IMR-90 (cell line): ENCODE results near the gene GNB1L. TPM values are rescaled to one million over a fixed set of nuclear protein-coding genes. Genes with fewer than 3 reads are reported as not detected.

Source experiments
- ATAC-seq: fragments of 200-7000 bp; cut with Tn5 transposase; 2 replicates; pipeline ENCODE4 v1.9.1; 2020; ENCODE audit warnings: low read depth, mild to moderate bottlenecking, moderate library complexity
- BruUV-seq: library from RNA; stranded (reverse); fragments of 400-500 nt; replicated peaks from 2 replicates; lab custom pipeline; 2021; lab: Mats Ljungman, UMichigan
- CTCF ChIA-PET: fragments of 300-600 bp; formaldehyde crosslinking; extraction: SDS; loops from one replicate; lab custom pipeline; 2021; ENCODE audit warnings: antibody characterized with exemption; lab: Yijun Ruan, JAX
- POLR2A ChIA-PET: fragments of 300-600 bp; sonication (Branson Sonifier 250); formaldehyde crosslinking; loops from one replicate; lab custom pipeline; 2022; ENCODE audit warnings: antibody characterized with exemption; ENCODE audit not compliant: unreplicated experiment; lab: Charles Lee
- DNase-seq: peaks from one replicate; pipeline ENCODE4 v3.0.0; 2013
- H2AFZ ChIP-seq: replicated peaks from 2 replicates; pipeline ENCODE3; 2013; ENCODE audit warnings: low read length, mild to moderate bottlenecking; ENCODE audit not compliant: poor library complexity
- H2AK5ac ChIP-seq: 2 replicates; pipeline ENCODE4 v1.6.1; 2013; ENCODE audit warnings: low read depth, low read length, inconsistent platforms
- H2AK9ac ChIP-seq: replicated peaks from 2 replicates; pipeline ENCODE3; 2013; ENCODE audit warnings: mild to moderate bottlenecking, low read depth, low read length, moderate library complexity; ENCODE audit not compliant: poor library complexity
- H2BK120ac ChIP-seq: 2 replicates; pipeline ENCODE4 v1.6.1; 2013; ENCODE audit warnings: low read depth, low read length, inconsistent platforms
- H2BK15ac ChIP-seq: 3 replicates; pipeline ENCODE4 v1.6.1; 2013; ENCODE audit warnings: low read depth, low read length, inconsistent platforms
- H2BK20ac ChIP-seq: 2 replicates; pipeline ENCODE4 v1.6.1; 2013; ENCODE audit warnings: low read depth, mild to moderate bottlenecking, inconsistent platforms, low read length, moderate library complexity
- H2BK5ac ChIP-seq: 2 replicates; pipeline ENCODE4 v1.6.1; 2013; ENCODE audit warnings: mild to moderate bottlenecking, low read depth, low read length, inconsistent platforms; ENCODE audit not compliant: poor library complexity, severe bottlenecking
- H3K14ac ChIP-seq: replicated peaks from 2 replicates; pipeline ENCODE4 v1.6.1; 2013; ENCODE audit warnings: low read depth, low read length, inconsistent platforms
- H3K18ac ChIP-seq: 2 replicates; pipeline ENCODE4 v1.6.1; 2013; ENCODE audit warnings: low read depth, low read length, control low read depth
- H3K23ac ChIP-seq: 2 replicates; pipeline ENCODE4 v1.6.1; 2013; ENCODE audit warnings: low read depth, low read length, inconsistent platforms
- H3K27ac ChIP-seq: 2 replicates; pipeline ENCODE4 v1.5.1; 2013; ENCODE audit warnings: mild to moderate bottlenecking, control low read depth, low read length; ENCODE audit not compliant: insufficient read depth
- H3K27me3 ChIP-seq: 2 replicates; pipeline ENCODE4 v1.6.1; 2013; ENCODE audit warnings: low read length; ENCODE audit not compliant: control insufficient read depth, insufficient read depth
- H3K36me3 ChIP-seq: 2 replicates; pipeline ENCODE4 v1.6.1; 2013; ENCODE audit warnings: low read length, mixed read lengths; ENCODE audit not compliant: control insufficient read depth, insufficient read depth
- H3K4ac ChIP-seq: 2 replicates; pipeline ENCODE4 v1.6.1; 2013; ENCODE audit warnings: low read depth, low read length, inconsistent platforms
- H3K4me1 ChIP-seq: 2 replicates; pipeline ENCODE4 v1.6.1; 2013; ENCODE audit warnings: low read length, mixed read lengths; ENCODE audit not compliant: control insufficient read depth, insufficient read depth
- H3K4me2 ChIP-seq: 2 replicates; pipeline ENCODE4 v1.6.1; 2013; ENCODE audit warnings: low read depth, mild to moderate bottlenecking, control low read depth, low read length, moderate library complexity
- H3K4me3 ChIP-seq: 2 replicates; pipeline ENCODE4 v1.5.1; 2013; ENCODE audit warnings: low read depth, mild to moderate bottlenecking, control low read depth, low read length, moderate library complexity; ENCODE audit not compliant: insufficient read depth
- H3K56ac ChIP-seq: 2 replicates; pipeline ENCODE4 v1.6.1; 2013; ENCODE audit warnings: low read length, inconsistent platforms; ENCODE audit not compliant: insufficient read depth; ENCODE audit errors: extremely low read depth
- H3K79me1 ChIP-seq, 2 experiments: 2 replicates each; pipeline ENCODE4 v1.6.1; 2013; ENCODE audit warnings: low read length in 2 of 2, inconsistent platforms in 1 of 2, low read depth in 1 of 2
- H3K9ac ChIP-seq: 2 replicates; pipeline ENCODE4 v1.6.1; 2013; ENCODE audit warnings: low read depth, low read length, control low read depth
- H3K9me1 ChIP-seq: 2 replicates; pipeline ENCODE4 v1.6.1; 2013; ENCODE audit warnings: low read length, inconsistent platforms; ENCODE audit not compliant: insufficient read depth
- H3K9me3 ChIP-seq: 2 replicates; pipeline ENCODE4 v1.6.1; 2013; ENCODE audit warnings: low read length; ENCODE audit not compliant: control insufficient read depth, insufficient read depth
- H4K20me1 ChIP-seq: 2 replicates; pipeline ENCODE4 v1.6.1; 2013; ENCODE audit warnings: low read length, inconsistent platforms; ENCODE audit not compliant: insufficient read depth
- H4K5ac ChIP-seq: 2 replicates; pipeline ENCODE4 v1.6.1; 2013; ENCODE audit warnings: mild to moderate bottlenecking, low read depth, low read length, control low read depth
- H4K8ac ChIP-seq, 2 experiments: 2 replicates each; pipeline ENCODE4 v1.6.1; 2013; ENCODE audit warnings: low read depth in 2 of 2, low read length in 2 of 2, control low read depth in 1 of 2, inconsistent platforms in 1 of 2
- H4K91ac ChIP-seq: 2 replicates; pipeline ENCODE4 v1.6.1; 2013; ENCODE audit warnings: low read depth, low read length, inconsistent platforms; ENCODE audit not compliant: insufficient read depth
- CEBPB ChIP-seq: IDR thresholded peaks from 2 replicates; pipeline ENCODE4 v1.6.1; 2012; ENCODE audit warnings: low read depth, low read length, improper control_type of control experiment
- FOS ChIP-seq: fragments of 150-350 bp; IDR thresholded peaks from 2 replicates; pipeline ENCODE4 v1.6.1; 2016; ENCODE audit warnings: low read depth, low read length
- MAFK ChIP-seq: IDR thresholded peaks from 2 replicates; pipeline ENCODE4 v1.6.1; 2012; ENCODE audit warnings: low read depth, low read length, improper control_type of control experiment
- POLR2A ChIP-seq: IDR thresholded peaks from 2 replicates; pipeline ENCODE4 v1.6.1; 2012; ENCODE audit warnings: mild to moderate bottlenecking, low read depth, low read length
- WGBS, 2 experiments: methylation state at CpG; one replicate each; pipeline versions ENCODE4 v1.1.5 to v1.1.7; 2013; ENCODE audit warnings: missing lambda C conversion rate in 2 of 2; ENCODE audit not compliant: insufficient read length in 1 of 2; ENCODE audit errors: extremely low coverage in 2 of 2; 5-methylcytosine and 5-hydroxymethylcytosine counted together
- dilution Hi-C: fragments of 300-500 bp; cut with HindIII; formaldehyde crosslinking; loops from one replicate; pipeline ENCODE4 v1.14.3; 2018; ENCODE audit warnings: low sequenced_read_pairs; ENCODE audit not compliant: unreplicated experiment
- in situ Hi-C: fragments of 300-500 bp; cut with MboI; formaldehyde crosslinking; loops from 3 replicates; pipeline ENCODE4 v1.14.3; 2019; ENCODE audit warnings: low sequenced_read_pairs, inconsistent platforms, mixed read lengths
- intact Hi-C: fragments of 100-400 bp; cut with micrococcal nuclease; formaldehyde crosslinking; loops from 2 replicates; pipeline ENCODE4 v1.10.0; 2022
- polyA plus RNA-seq, 3 experiments: library from polyadenylated mRNA; depleted of rRNA; stranded (reverse); fragments of >200 nt; gene quantifications; 2 replicates each; pipeline ENCODE4 v1.2.3, GENCODE V29; 2012; ENCODE audit warnings: low replicate concordance in 1 of 3
- total RNA-seq: library from RNA; depleted of rRNA; stranded (reverse); fragments of >200 nt; gene quantifications from 2 replicates; pipeline ENCODE4 v1.2.3, GENCODE V29; 2012

Gene GNB1L
- total and polyA plus RNA-seq, 2 of the 4 experiments (the other 2 are of a cell fraction) = 2.5 to 4.4 TPM

DNA sequence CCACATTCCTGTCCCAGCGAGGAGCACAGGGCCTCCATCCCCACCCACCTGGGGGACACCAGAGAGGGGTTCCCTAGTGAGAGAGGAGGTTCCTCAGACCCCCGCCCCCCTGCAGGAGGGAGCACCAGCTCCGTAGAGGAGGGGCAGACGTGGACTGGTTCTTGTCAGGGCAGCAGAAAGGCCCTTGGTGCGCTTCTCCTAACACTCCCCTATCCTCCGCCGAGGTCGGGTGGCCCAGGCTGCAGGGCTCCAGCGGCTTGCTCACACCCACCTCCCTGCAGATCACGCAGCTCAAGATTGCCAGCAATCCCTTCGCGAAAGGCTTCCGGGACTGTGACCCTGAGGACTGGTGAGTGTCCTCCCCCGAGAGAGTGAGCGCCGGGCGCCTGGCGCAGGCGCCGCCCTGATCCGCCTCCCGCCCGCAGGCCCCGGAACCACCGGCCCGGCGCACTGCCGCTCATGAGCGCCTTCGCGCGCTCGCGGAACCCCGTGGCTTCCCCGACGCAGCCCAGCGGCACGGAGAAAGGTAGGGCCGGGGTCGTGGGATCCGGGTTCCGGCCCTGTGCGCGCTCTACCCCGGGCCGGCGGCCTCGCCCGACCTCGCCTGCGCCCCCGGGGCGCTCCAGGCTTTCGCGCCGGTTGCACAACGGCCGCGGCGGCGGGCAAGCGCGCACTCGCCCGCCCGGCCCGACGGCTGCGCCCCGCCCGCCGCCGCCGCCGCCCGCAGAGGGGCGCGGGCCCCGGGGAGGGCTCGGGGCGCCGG is 89.0 kb downstream of the GNB1L start:
- no TSS peak for BruUV-seq
- in situ Hi-C loops = no loop called here

More for the DNA sequence above, 89.0 kb downstream of the GNB1L start:
- H3K27me3 ChIP-seq = peaks cover 97% of the 10 kb centered on the region
- no peak overlapping the region for H4K8ac ChIP-seq
- no peaks in the 10 kb centered on the region for H3K9me1 ChIP-seq
- ChIA-PET POLR2A (no interaction called here), CTCF (no interaction called here)
- no peak; the same call in 1 of the 2 replicates for ATAC-seq
- no peaks in the 10 kb centered on the region for H4K20me1 ChIP-seq
- no peak overlapping the region for H3K4me2 ChIP-seq
- peaks cover 4% of the 10 kb centered on the region; the same call in 1 of the 2 replicates for H3K9me3 ChIP-seq
- dilution Hi-C loops (no loop called here), intact Hi-C loops (no loop called here)
- H2BK5ac ChIP-seq = no peak overlapping the region
- no peak overlapping the region for H3K18ac ChIP-seq
- no peaks in the 10 kb centered on the region for H3K79me1 ChIP-seq
- no peak overlapping the region for H4K5ac ChIP-seq
- no peak overlapping the region for H3K27ac ChIP-seq
- H2AK5ac ChIP-seq = no peak overlapping the region; the same call in 1 of the 2 replicates
- H2BK15ac ChIP-seq = no peak overlapping the region
- H3K4ac ChIP-seq = no peak overlapping the region
- H4K91ac ChIP-seq = no peak overlapping the region
- TF ChIP-seq FOS (no peak), CEBPB (no peak), MAFK (no peak), POLR2A (no peak)
- no peaks in the 10 kb centered on the region for H3K36me3 ChIP-seq
- H3K4me1 ChIP-seq = 0 out of 2 replicates have a peak, but pooled peaks cover 2% of the 10 kb centered on the region
- H2BK20ac ChIP-seq = no peak overlapping the region
- WGBS, 2 experiments = 6% methylated on average over 68 of the region's 83 CpGs; no CpG with 5 or more reads in 1 of the 2 experiments
- no peak overlapping the region; the same call in 1 of the 2 replicates for H3K4me3 ChIP-seq
- H2AFZ ChIP-seq = no peak overlapping the region
- no peak overlapping the region for H3K9ac ChIP-seq
- H3K56ac ChIP-seq = no peak overlapping the region
- no peak overlapping the region for H2BK120ac ChIP-seq
- no peak overlapping the region for H2AK9ac ChIP-seq
- DNase-seq = no peak
- no peak overlapping the region for H3K14ac ChIP-seq
- no peak overlapping the region for H3K23ac ChIP-seq
